Endothelial cell (in vitro differentiated cells): ENCODE measurements around the gene ZFAND3. TPM values are rescaled to one million over a fixed set of nuclear protein-coding genes. Genes with fewer than 3 reads are reported as not detected.

ENCODE experiments used
- DNase-seq: peaks from one replicate; pipeline ENCODE4 v3.0.0; 2021; ENCODE audit warnings: low spot score
- H3K27ac Mint-ChIP-seq: one replicate; pipeline ENCODE4 v1.8.0; 2021; ENCODE audit warnings: mixed read lengths, inconsistent platforms; ENCODE audit not compliant: unreplicated experiment
- H3K27me3 Mint-ChIP-seq: one replicate; pipeline ENCODE4 v1.8.0; 2021; ENCODE audit warnings: mild to moderate bottlenecking, moderate library complexity, mixed read lengths, inconsistent platforms; ENCODE audit not compliant: unreplicated experiment
- H3K36me3 Mint-ChIP-seq: one replicate; pipeline ENCODE4 v1.8.0; 2021; ENCODE audit warnings: mild to moderate bottlenecking, low read depth, mixed read lengths, inconsistent platforms; ENCODE audit not compliant: unreplicated experiment
- H3K4me1 Mint-ChIP-seq: one replicate; pipeline ENCODE4 v1.8.0; 2021; ENCODE audit warnings: mild to moderate bottlenecking, mixed read lengths, inconsistent platforms; ENCODE audit not compliant: unreplicated experiment
- H3K4me3 Mint-ChIP-seq: one replicate; pipeline ENCODE4 v1.8.0; 2021; ENCODE audit warnings: mild to moderate bottlenecking, mixed read lengths, inconsistent platforms; ENCODE audit not compliant: unreplicated experiment
- H3K9me3 Mint-ChIP-seq: one replicate; pipeline ENCODE4 v1.8.0; 2021; ENCODE audit warnings: mixed read lengths, inconsistent platforms; ENCODE audit not compliant: unreplicated experiment
- CTCF ChIP-seq: fragments of 200-600 bp; sonication (generic); IDR thresholded peaks from one replicate; pipeline ENCODE4 v1.5.0; 2021; ENCODE audit warnings: antibody characterized with exemption; ENCODE audit not compliant: unreplicated experiment
- total RNA-seq: library from RNA; stranded (reverse); fragmentation: NEBNext Ultra II Directional; extraction: Animal tissue kit (Norgen Biotek cat#: 25700); gene quantifications from one replicate; pipeline ENCODE4 v1.2.1, GENCODE V29; 2021; ENCODE audit not compliant: unreplicated experiment

The ZFAND3 gene
- total RNA-seq, 1 donor from 2014 or later = 96.3 TPM

- no peak for DNase-seq
- H3K4me1 Mint-ChIP-seq = peaks cover 13% of the 10 kb centered on the region
- no peak for TF ChIP-seq CTCF
- peaks cover 3% of the 10 kb centered on the region for H3K36me3 Mint-ChIP-seq
- H3K9me3 Mint-ChIP-seq = no peaks in the 10 kb centered on the region
- no peak overlapping the region for H3K27ac Mint-ChIP-seq
- no peak overlapping the region for H3K4me3 Mint-ChIP-seq
- peaks cover 3% of the 10 kb centered on the region for H3K27me3 Mint-ChIP-seq
Measured at GRCh38 chr6:37917566-37917965, 98.0 kb downstream of the ZFAND3 start.

DNA sequence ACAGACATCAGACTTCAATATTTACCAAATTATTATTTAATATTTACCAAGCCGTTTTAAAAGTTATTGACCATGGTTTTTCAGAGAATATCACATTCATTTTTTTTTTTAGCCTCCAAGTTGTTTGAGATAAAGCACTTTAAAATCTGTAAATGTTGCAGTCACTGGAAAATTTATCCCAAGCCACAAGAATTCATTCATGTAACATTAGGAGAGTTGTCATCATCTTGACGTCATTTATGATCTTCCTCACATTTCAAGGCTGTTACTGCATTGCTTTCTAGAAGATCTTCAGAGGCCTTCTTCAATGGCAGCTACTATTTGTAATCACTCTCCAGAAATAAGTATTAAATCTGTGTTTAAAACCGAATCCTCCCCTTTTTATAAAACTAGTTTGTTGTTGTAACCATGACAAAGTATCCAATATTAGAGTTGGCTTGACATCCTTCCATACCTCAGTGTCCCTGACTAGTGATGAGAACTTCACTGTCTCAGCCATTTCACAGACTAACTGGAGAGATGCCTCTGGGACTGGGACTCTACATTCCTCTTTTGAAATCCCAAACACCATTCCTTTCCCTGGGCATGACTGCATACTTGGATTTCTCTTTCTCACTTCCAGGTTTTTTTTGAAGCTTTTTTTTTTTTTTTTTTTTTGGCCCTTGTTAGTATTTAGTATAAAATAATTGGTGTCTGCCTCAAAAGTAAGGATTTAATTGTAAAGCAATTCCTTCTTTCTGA is 100.1 kb downstream of the ZFAND3 start:
- no peak for DNase-seq
- H3K4me3 Mint-ChIP-seq = no peak overlapping the region
- H3K27ac Mint-ChIP-seq = peak overlapping the region; percentile 53

GRCh38 chr6:37920667-37921066 is 101.1 kb downstream of the ZFAND3 start:
- no peaks in the 10 kb centered on the region for H3K9me3 Mint-ChIP-seq
- H3K27ac Mint-ChIP-seq = peak overlapping the region; percentile 25

More for the DNA sequence above, 100.1 kb downstream of the ZFAND3 start:
- Mint-ChIP-seq H3K27me3 (peaks cover 4% of the 10 kb centered on the region), H3K4me1 (peaks cover 13% of the 10 kb centered on the region), H3K9me3 (no peaks in the 10 kb centered on the region), H3K36me3 (peaks cover 3% of the 10 kb centered on the region)
- no peak for TF ChIP-seq CTCF

DNA sequence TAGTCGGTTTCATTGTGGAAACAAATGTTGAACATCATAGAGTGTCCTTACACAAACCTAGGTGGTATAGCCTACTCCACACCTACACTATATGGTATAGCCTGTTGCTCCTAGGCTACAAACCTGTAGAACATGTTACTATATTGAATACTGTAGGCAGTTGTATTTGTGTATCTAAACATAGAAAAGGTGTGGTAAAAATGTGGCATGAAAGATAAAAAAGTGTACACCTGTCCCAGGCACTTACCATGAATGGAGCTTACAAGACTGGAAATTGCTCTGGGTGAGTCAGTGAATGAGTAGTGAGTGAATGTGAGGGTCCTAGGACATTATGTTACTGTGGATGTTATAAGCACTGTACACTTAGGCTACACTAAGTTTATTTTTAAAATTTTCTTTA is 103.0 kb downstream of the ZFAND3 start:
- Mint-ChIP-seq H3K27ac (no peak overlapping the region), H3K4me1 (peaks cover 13% of the 10 kb centered on the region), H3K36me3 (no peaks in the 10 kb centered on the region), H3K4me3 (no peak overlapping the region), H3K27me3 (peaks cover 6% of the 10 kb centered on the region), H3K9me3 (no peaks in the 10 kb centered on the region)
- no peak for TF ChIP-seq CTCF
- no peak for DNase-seq

More at GRCh38 chr6:37920667-37921066, 101.1 kb downstream of the ZFAND3 start:
- peaks cover 5% of the 10 kb centered on the region for H3K27me3 Mint-ChIP-seq
- H3K4me1 Mint-ChIP-seq = peaks cover 13% of the 10 kb centered on the region
- no peak for DNase-seq
- TF ChIP-seq CTCF = no peak
- H3K36me3 Mint-ChIP-seq = peaks cover 3% of the 10 kb centered on the region
- no peak overlapping the region for H3K4me3 Mint-ChIP-seq

GRCh38 chr6:37923514-37923913 is 104.0 kb downstream of the ZFAND3 start:
- Mint-ChIP-seq H3K4me3 (no peak overlapping the region), H3K4me1 (peaks cover 15% of the 10 kb centered on the region), H3K9me3 (no peaks in the 10 kb centered on the region), H3K27me3 (peaks cover 6% of the 10 kb centered on the region), H3K27ac (no peak overlapping the region), H3K36me3 (no peaks in the 10 kb centered on the region)
- TF ChIP-seq CTCF = no peak
- no peak for DNase-seq
